ENCODE measurements around the gene ANKLE2.
"Not testable (repeated sequence)": the region's sequence is repeated elsewhere in the genome, so short reads cannot be mapped to it uniquely, and the experiment has no call there.

ANKLE2 gene

GRCh38 chr12:132761032-132761920, at the start of gene ANKLE2:
Gene ANKLE2, minus strand, starts transcription at chr12:132761832. Its CDS starts 34 bp downstream, at chr12:132761798.
- peak; percentile 62 for DNase-seq (ENCODE audit: low read depth)

DNA sequence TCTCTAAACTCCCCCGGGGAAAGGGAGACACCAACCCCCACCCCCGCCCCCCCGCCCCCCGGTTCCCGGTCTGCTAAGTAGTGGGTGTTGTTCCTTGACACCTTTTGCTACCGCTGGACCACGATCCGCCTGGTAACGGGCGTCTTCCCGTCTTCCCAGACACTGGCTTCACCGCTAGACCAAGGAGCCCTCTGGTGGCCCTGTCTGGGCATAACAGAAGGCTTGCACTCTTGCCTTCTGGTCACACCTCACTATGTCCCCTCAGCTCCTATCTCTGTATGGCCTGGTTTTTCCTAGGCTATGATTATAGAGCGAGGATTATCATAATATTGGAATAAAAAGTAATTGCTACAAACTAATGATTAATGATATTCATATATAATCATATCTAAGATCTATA, 47.8 kb upstream of the ANKLE2 start:
- peak; percentile 31 for DNase-seq (ENCODE audit: low read depth)

- no peak for DNase-seq (ENCODE audit: low read depth)
Observed at GRCh38 chr12:132807295-132808092, 45.9 kb upstream of the ANKLE2 start.

- no peak for DNase-seq (ENCODE audit: low read depth)
Observed at GRCh38 chr12:132806857-132807256, 45.2 kb upstream of the ANKLE2 start.

- DNase-seq (ENCODE audit: low read depth) = no peak
Observed at GRCh38 chr12:132804426-132804861, 42.8 kb upstream of the ANKLE2 start.

GRCh38 chr12:132803888-132804287, 42.3 kb upstream of the ANKLE2 start:
- DNase-seq (ENCODE audit: low read depth) = no peak

GRCh38 chr12:132803125-132803524, 41.5 kb upstream of the ANKLE2 start:
- DNase-seq (ENCODE audit: low read depth) = no peak

GRCh38 chr12:132801741-132802140, 40.1 kb upstream of the ANKLE2 start:
- DNase-seq (ENCODE audit: low read depth) = no peak

- DNase-seq (ENCODE audit: low read depth) = no peak
Observed at GRCh38 chr12:132798836-132799235, 37.2 kb upstream of the ANKLE2 start.

- no peak for DNase-seq (ENCODE audit: low read depth)
Observed at GRCh38 chr12:132797820-132798570, 36.4 kb upstream of the ANKLE2 start.

- no peak for DNase-seq (ENCODE audit: low read depth)
Observed at GRCh38 chr12:132795847-132796246, 34.2 kb upstream of the ANKLE2 start.

GRCh38 chr12:132791940-132792339, 30.3 kb upstream of the ANKLE2 start:
- not testable (repeated sequence) for DNase-seq (ENCODE audit: low read depth)

DNA sequence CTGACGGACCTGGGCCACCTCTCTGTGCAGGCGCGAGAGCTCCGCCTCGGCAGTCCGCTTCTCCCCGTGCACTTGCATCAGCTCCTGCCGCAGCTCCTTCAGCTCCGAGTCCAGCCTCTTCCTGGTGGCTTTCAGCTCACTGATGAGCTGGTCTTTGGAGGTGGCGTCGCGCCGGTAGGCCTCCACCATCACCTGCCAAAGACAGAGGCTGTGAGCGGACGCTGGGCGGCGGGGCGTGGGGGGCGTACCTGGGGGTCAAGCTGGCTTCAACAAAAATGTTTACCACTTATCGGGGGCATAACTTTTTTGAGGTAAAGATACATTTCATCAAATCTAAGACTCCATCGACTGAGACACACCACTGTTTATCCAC, 27.5 kb upstream of the ANKLE2 start:
- no peak for DNase-seq (ENCODE audit: low read depth)

- DNase-seq (ENCODE audit: low read depth) = no peak
Observed at GRCh38 chr12:132788375-132789098, 26.9 kb upstream of the ANKLE2 start.

- DNase-seq (ENCODE audit: low read depth) = no peak
Observed at GRCh38 chr12:132787877-132788276, 26.2 kb upstream of the ANKLE2 start.

GRCh38 chr12:132786192-132786591, 24.6 kb upstream of the ANKLE2 start:
- no peak for DNase-seq (ENCODE audit: low read depth)

GRCh38 chr12:132784580-132784979, 22.9 kb upstream of the ANKLE2 start:
- DNase-seq (ENCODE audit: low read depth) = no peak

- DNase-seq (ENCODE audit: low read depth) = no peak
Observed at GRCh38 chr12:132783917-132784531, 22.4 kb upstream of the ANKLE2 start.

DNA sequence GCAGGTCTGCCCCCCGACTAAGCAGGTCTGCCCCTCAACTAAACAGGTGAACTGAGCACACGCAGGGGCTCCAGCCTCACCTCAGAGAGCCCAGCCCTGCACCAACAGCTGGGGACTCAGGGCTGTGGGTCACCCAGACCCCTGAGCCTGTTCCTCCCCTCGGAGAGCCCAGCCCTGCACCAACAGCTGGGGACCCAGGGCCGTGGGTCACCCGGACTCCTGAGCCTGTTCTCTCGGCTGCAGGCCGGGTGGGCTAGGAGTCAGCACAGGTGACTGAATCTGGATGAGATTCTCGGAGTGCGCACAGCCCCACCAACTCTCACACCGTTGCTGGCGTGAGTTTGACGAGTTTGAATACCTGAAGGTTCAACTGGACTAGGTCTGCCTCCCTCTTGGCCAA, 20.3 kb upstream of the ANKLE2 start:
- DNase-seq (ENCODE audit: low read depth) = no peak

GRCh38 chr12:132779781-132780353, 18.2 kb upstream of the ANKLE2 start:
- no peak for DNase-seq (ENCODE audit: low read depth)

- no peak for DNase-seq (ENCODE audit: low read depth)
Observed at GRCh38 chr12:132777614-132778013, 16.0 kb upstream of the ANKLE2 start.
